H9 (cell line): ENCODE measurements around the gene EIF2S2. TPM values are rescaled to one million over a fixed set of nuclear protein-coding genes. Genes with fewer than 3 reads are reported as not detected.

Source experiments
- DNase-seq: peaks from one replicate; pipeline ENCODE4 v3.0.0-alpha.2; 2017
- H2AFZ ChIP-seq: one replicate; pipeline ENCODE4 v1.6.1; 2013; ENCODE audit warnings: mild to moderate bottlenecking, low read length, control low read depth, moderate library complexity
- H2AK5ac ChIP-seq: 2 replicates; pipeline ENCODE4 v1.6.1; 2013; ENCODE audit warnings: low read length, control low read depth, mixed read lengths; ENCODE audit not compliant: insufficient read length
- H2BK120ac ChIP-seq: one replicate; pipeline ENCODE4 v1.6.1; 2013; ENCODE audit warnings: low read depth, mild to moderate bottlenecking, low read length, control low read depth, inconsistent platforms; ENCODE audit not compliant: poor library complexity, severe bottlenecking
- H2BK12ac ChIP-seq: 2 replicates; pipeline ENCODE4 v1.6.1; 2013; ENCODE audit warnings: low read length, control low read depth, mixed read lengths, low read depth; ENCODE audit not compliant: insufficient read length
- H2BK15ac ChIP-seq: 2 replicates; pipeline ENCODE4 v1.6.1; 2013; ENCODE audit warnings: low read depth, low read length, control low read depth
- H2BK20ac ChIP-seq: one replicate; pipeline ENCODE4 v1.6.1; 2013; ENCODE audit warnings: low read depth, mild to moderate bottlenecking, low read length, control low read depth, inconsistent platforms; ENCODE audit not compliant: poor library complexity, severe bottlenecking
- H2BK5ac ChIP-seq: 2 replicates; pipeline ENCODE4 v1.6.1; 2013; ENCODE audit warnings: low read length, control low read depth, mixed read lengths; ENCODE audit not compliant: insufficient read length
- H3K14ac ChIP-seq: 2 replicates; pipeline ENCODE4 v1.6.1; 2013; ENCODE audit warnings: low read length, control low read depth; ENCODE audit not compliant: insufficient read depth
- H3K18ac ChIP-seq: 2 replicates; pipeline ENCODE4 v1.6.1; 2013; ENCODE audit warnings: low read depth, mild to moderate bottlenecking, mixed read lengths, low read length, control low read depth; ENCODE audit not compliant: insufficient read length
- H3K23ac ChIP-seq: 2 replicates; pipeline ENCODE4 v1.6.1; 2013; ENCODE audit warnings: low read length, control low read depth, mixed read lengths, low read depth; ENCODE audit not compliant: insufficient read length
- H3K23me2 ChIP-seq: 2 replicates; pipeline ENCODE4 v1.6.1; 2013; ENCODE audit warnings: low read depth, mild to moderate bottlenecking, mixed read lengths, low read length, control low read depth; ENCODE audit not compliant: insufficient read length, poor library complexity, severe bottlenecking
- H3K27ac ChIP-seq: 2 replicates; pipeline ENCODE4 v1.5.1; 2013; ENCODE audit warnings: low read length, control low read depth, mixed read lengths, low read depth; ENCODE audit not compliant: insufficient read length
- H3K27me3 ChIP-seq: 2 replicates; pipeline ENCODE4 v1.6.1; 2013; ENCODE audit warnings: low read length, control low read depth, inconsistent platforms; ENCODE audit not compliant: insufficient read depth
- H3K4ac ChIP-seq: 2 replicates; pipeline ENCODE4 v1.6.1; 2013; ENCODE audit warnings: low read depth, mild to moderate bottlenecking, control low read depth, inconsistent platforms, low read length, moderate library complexity
- H3K4me1 ChIP-seq: 2 replicates; pipeline ENCODE4 v1.6.1; 2013; ENCODE audit warnings: low read length, control low read depth, inconsistent platforms; ENCODE audit not compliant: insufficient read depth
- H3K4me2 ChIP-seq: 2 replicates; pipeline ENCODE4 v1.6.1; 2013; ENCODE audit warnings: low read length, control low read depth, mixed read lengths; ENCODE audit not compliant: insufficient read length, insufficient read depth
- H3K56ac ChIP-seq: 2 replicates; pipeline ENCODE4 v1.6.1; 2013; ENCODE audit warnings: low read depth, mild to moderate bottlenecking, mixed read lengths, low read length, control low read depth; ENCODE audit not compliant: insufficient read length
- H3K79me1 ChIP-seq: 2 replicates; pipeline ENCODE4 v1.6.1; 2013; ENCODE audit warnings: low read depth, mild to moderate bottlenecking, moderate library complexity, low read length, control low read depth, inconsistent platforms; ENCODE audit not compliant: insufficient read depth, poor library complexity, severe bottlenecking
- H3K79me2 ChIP-seq: 2 replicates; pipeline ENCODE4 v1.6.1; 2013; ENCODE audit warnings: low read length, control low read depth, inconsistent platforms; ENCODE audit not compliant: insufficient read depth
- H3K9ac ChIP-seq: 2 replicates; pipeline ENCODE4 v1.6.1; 2013; ENCODE audit warnings: low read length, control low read depth, mixed read lengths; ENCODE audit not compliant: insufficient read length; ENCODE audit errors: extremely low read depth
- H3K9me3 ChIP-seq: one replicate; pipeline ENCODE4 v1.6.1; 2013; ENCODE audit warnings: low read depth, low read length, inconsistent platforms; ENCODE audit not compliant: control insufficient read depth
- H3T11ph ChIP-seq: one replicate; pipeline ENCODE4 v1.6.1; 2013; ENCODE audit warnings: mild to moderate bottlenecking, low read length, control low read depth, inconsistent platforms
- H4K20me1 ChIP-seq: one replicate; pipeline ENCODE4 v1.6.1; 2013; ENCODE audit not compliant: control insufficient read depth, insufficient read length, insufficient read depth
- H4K5ac ChIP-seq: 2 replicates; pipeline ENCODE4 v1.6.1; 2013; ENCODE audit warnings: low read depth, mild to moderate bottlenecking, mixed read lengths, low read length, control low read depth; ENCODE audit not compliant: insufficient read length
- H4K8ac ChIP-seq: replicated peaks from 2 replicates; pipeline ENCODE4 v1.6.1; 2013; ENCODE audit warnings: low read length, control low read depth, mixed read lengths, low read depth; ENCODE audit not compliant: insufficient read length
- H4K91ac ChIP-seq: 2 replicates; pipeline ENCODE4 v1.6.1; 2013; ENCODE audit warnings: low read depth, mild to moderate bottlenecking, moderate library complexity, mixed read lengths, low read length, control low read depth; ENCODE audit not compliant: insufficient read length
- H3K27ac Mint-ChIP-seq, 3 experiments: 2 replicates in 2 of 3; 3 replicates in 1 of 3; pipeline ENCODE4 v1.8.0; 2020 to 2021; ENCODE audit warnings: mixed read lengths in 3 of 3, mild to moderate bottlenecking in 1 of 3, moderate library complexity in 1 of 3
- H3K27me3 Mint-ChIP-seq: 2 replicates; pipeline ENCODE4 v1.8.0; 2021; ENCODE audit warnings: low read depth, mild to moderate bottlenecking, moderate library complexity, mixed read lengths
- H3K36me3 Mint-ChIP-seq, 3 experiments: 2 replicates in 2 of 3; 3 replicates in 1 of 3; pipeline ENCODE4 v1.8.0; 2020 to 2021; ENCODE audit warnings: low read depth in 3 of 3, mixed read lengths in 3 of 3; ENCODE audit not compliant: insufficient read depth in 1 of 3
- H3K4me1 Mint-ChIP-seq, 2 experiments: 2 replicates each; pipeline ENCODE4 v1.8.0; 2020; ENCODE audit warnings: mixed read lengths in 2 of 2
- H3K4me3 Mint-ChIP-seq, 2 experiments: 2 replicates in 1 of 2; 3 replicates in 1 of 2; pipeline ENCODE4 v1.8.0; 2020 to 2021; ENCODE audit warnings: mild to moderate bottlenecking in 2 of 2, mixed read lengths in 2 of 2, moderate library complexity in 1 of 2
- H3K9me3 Mint-ChIP-seq, 2 experiments: 2 replicates in 1 of 2; 3 replicates in 1 of 2; pipeline ENCODE4 v1.8.0; 2020; ENCODE audit warnings: mild to moderate bottlenecking in 2 of 2, mixed read lengths in 2 of 2, moderate library complexity in 1 of 2
- CTCF ChIP-seq: fragments of 200-600 bp; sonication (generic); conservative IDR thresholded peaks from 3 replicates; pipeline ENCODE4 v1.8.0; 2021; ENCODE audit warnings: antibody characterized with exemption, mild to moderate bottlenecking
- WGBS: extraction: QIAGEN DNeasy Blood & Tissue Kit; methylation state at CpG from one replicate; pipeline ENCODE4 v1.1.7; 2013; ENCODE audit warnings: missing lambda C conversion rate, low lambda C conversion rate, mixed read lengths; ENCODE audit not compliant: insufficient read length; ENCODE audit errors: extremely low coverage; 5-methylcytosine and 5-hydroxymethylcytosine counted together
- total RNA-seq: library from RNA; stranded (reverse); gene quantifications from 2 replicates; pipeline ENCODE4 v1.2.1, GENCODE V29; 2021

Gene EIF2S2
- total RNA-seq, 1 experiment from 2014 or later, result 188 TPM

- H3K4me3 Mint-ChIP-seq, result no peak overlapping the region
- no peaks in the 10 kb centered on the region for H3K27me3 Mint-ChIP-seq
- Histone ChIP-seq H2BK120ac (no peak overlapping the region), H3K14ac (no peak overlapping the region), H2BK5ac (no peak overlapping the region), H3K79me2 (peaks cover 2% of the 10 kb centered on the region; the same call in 1 of the 2 replicates), H4K20me1 (no peaks in the 10 kb centered on the region), H4K91ac (no peak overlapping the region), H3K27me3 (no peaks in the 10 kb centered on the region), H3K4ac (no peak overlapping the region), H2AK5ac (no peak overlapping the region), H3K23ac (no peak overlapping the region), H3K56ac (no peak overlapping the region), H4K8ac (no peak overlapping the region), H2BK20ac (no peak overlapping the region), H3K4me1 (peaks cover 5% of the 10 kb centered on the region; the same call in 1 of the 2 replicates), H3T11ph (no peak overlapping the region), H3K9me3 (no peaks in the 10 kb centered on the region), H4K5ac (no peak overlapping the region), H3K27ac (no peak overlapping the region), H3K18ac (no peak overlapping the region), H3K79me1 (peaks cover 7% of the 10 kb centered on the region), H2AFZ (no peak overlapping the region), H3K23me2 (no peaks in the 10 kb centered on the region), H3K9ac (no peak overlapping the region), H2BK12ac (no peak overlapping the region), H3K4me2 (no peak overlapping the region), H2BK15ac (no peak overlapping the region)
- DNase-seq, result no peak
- no peak overlapping the region for H3K27ac Mint-ChIP-seq
- H3K4me1 Mint-ChIP-seq, result peaks cover 25 to 31% of the 10 kb centered on the region in 2 experiments
- H3K36me3 Mint-ChIP-seq, result no peaks in the 10 kb centered on the region; a peak in 1 of 7 replicates
- no peak for TF ChIP-seq CTCF
- H3K9me3 Mint-ChIP-seq, result no peaks in the 10 kb centered on the region
- WGBS, result no CpG with 5 or more reads among the region's 2 CpGs
Observed at GRCh38 chr20:34052414-34052813, 59.6 kb downstream of the EIF2S2 start.
